Measurements from ENCODE around the gene NACC1. TPM values are rescaled to one million over a fixed set of nuclear protein-coding genes. Genes with fewer than 3 reads are reported as not detected.

The NACC1 gene
- total RNA-seq, 1 experiment from 2014 or later = 86.1 TPM

Other genes starting within 250 kb of the NACC1 start
- gene DNASE2, start 236.8 kb upstream of the NACC1 start, total RNA-seq (2014; rRNA removed) = 17.2 and 18.9 TPM in 2 replicates
- gene KLF1, start 231.1 kb upstream of the NACC1 start, total RNA-seq (2014; rRNA removed) = not detected in 2 replicates
- 24.6 and 31.9 TPM in 2 replicates for gene GCDH, start 227.1 kb upstream of the NACC1 start, total RNA-seq (2014; rRNA removed)
- 0.17 TPM in 1 of 2 replicates, not detected in the other for gene SYCE2, start 199.0 kb upstream of the NACC1 start, total RNA-seq (2014; rRNA removed)
- gene FARSA, start 184.6 kb upstream of the NACC1 start, total RNA-seq (2014; rRNA removed) = 64.0 and 77.4 TPM in 2 replicates
- 1,263 and 1,378 TPM in 2 replicates for gene CALR, start 179.7 kb upstream of the NACC1 start, total RNA-seq (2014; rRNA removed)
- gene RAD23A, start 172.4 kb upstream of the NACC1 start, total RNA-seq (2014; rRNA removed) = 158 and 176 TPM in 2 replicates
- gene GADD45GIP1, start 161.0 kb upstream of the NACC1 start, total RNA-seq (2014; rRNA removed) = 59.3 and 71.9 TPM in 2 replicates
- 0.06 TPM in 1 of 2 replicates, not detected in the other for gene DAND5, start 148.7 kb upstream of the NACC1 start, total RNA-seq (2014; rRNA removed)
- 9.2 and 13.9 TPM in 2 replicates for gene NFIX, start 122.8 kb upstream of the NACC1 start, total RNA-seq (2014; rRNA removed)
- gene LYL1, start 15.4 kb upstream of the NACC1 start, total RNA-seq (2014; rRNA removed) = not detected in 2 replicates
- 39.6 and 40.0 TPM in 2 replicates for gene TRMT1, start 1.5 kb upstream of the NACC1 start, total RNA-seq (2014; rRNA removed)
- gene STX10, start 32.1 kb downstream of the NACC1 start, total RNA-seq (2014; rRNA removed) = 76.4 and 78.6 TPM in 2 replicates
- gene IER2, start 32.1 kb downstream of the NACC1 start, total RNA-seq (2014; rRNA removed) = 13.6 and 14.7 TPM in 2 replicates

Measured in LHCN-M2 (cell line).